H1 (cell line): Measurements from ENCODE around the gene MPRIP. TPM values are rescaled to one million over a fixed set of nuclear protein-coding genes. Genes with fewer than 3 reads are reported as not detected.

Experiments
- CTCF ChIA-PET: fragments of 300-600 bp; sonication (Branson Sonifier 250); formaldehyde crosslinking; loops from one replicate; lab custom pipeline; 2021; ENCODE audit not compliant: partially characterized antibody; lab: Charles Lee
- POLR2A ChIA-PET: fragments of 300-600 bp; sonication (Branson Sonifier 250); formaldehyde crosslinking; loops from one replicate; lab custom pipeline; 2021; ENCODE audit warnings: inconsistent platforms; ENCODE audit not compliant: partially characterized antibody; lab: Charles Lee
- DNase-seq, 2 experiments: peaks; one replicate each; pipeline versions ENCODE4 v3.0.0 to v3.0.0-alpha.2; 2010 to 2022; ENCODE audit warnings: low spot score in 2 of 2, low read depth in 1 of 2, mixed read lengths in 1 of 2
- FAIRE-seq: peaks from 2 replicates; lab custom pipeline; 2011; peaks lifted over from hg19 to GRCh38; lab: Jason Lieb, UNC
- H2AFZ ChIP-seq: 2 replicates; pipeline ENCODE4 v1.8.1; 2012; ENCODE audit warnings: low read length, inconsistent platforms
- H2AK5ac ChIP-seq: 2 replicates; pipeline ENCODE4 v1.6.1; 2013; ENCODE audit warnings: low read depth, low read length
- H2BK120ac ChIP-seq: replicated peaks from 2 replicates; pipeline ENCODE3; 2013; ENCODE audit warnings: low read depth, low read length, inconsistent platforms
- H2BK12ac ChIP-seq: 2 replicates; pipeline ENCODE4 v1.6.1; 2013; ENCODE audit warnings: low read depth, low read length
- H2BK15ac ChIP-seq: 2 replicates; pipeline ENCODE4 v1.6.1; 2013; ENCODE audit warnings: low read length
- H2BK20ac ChIP-seq: 2 replicates; pipeline ENCODE4 v1.6.1; 2013; ENCODE audit warnings: low read length
- H2BK5ac ChIP-seq: 2 replicates; pipeline ENCODE4 v1.6.1; 2013; ENCODE audit warnings: low read depth, low read length
- H3K14ac ChIP-seq: 2 replicates; pipeline ENCODE4 v1.6.1; 2013; ENCODE audit warnings: inconsistent platforms; ENCODE audit not compliant: insufficient read length
- H3K18ac ChIP-seq: 2 replicates; pipeline ENCODE4 v1.6.1; 2013; ENCODE audit warnings: low read length; ENCODE audit errors: extremely low read depth
- H3K23ac ChIP-seq: 2 replicates; pipeline ENCODE4 v1.6.1; 2013; ENCODE audit warnings: inconsistent platforms; ENCODE audit not compliant: insufficient read length
- H3K23me2 ChIP-seq: 2 replicates; pipeline ENCODE4 v1.6.1; 2013; ENCODE audit warnings: low read depth, low read length
- H3K27ac ChIP-seq: 2 replicates; pipeline ENCODE4 v1.6.1; 2011; ENCODE audit warnings: low read depth, low read length, inconsistent platforms
- H3K27me3 ChIP-seq, 4 experiments: replicated peaks in 1 of 4; 1 replicate in 1 of 4; 2 replicates in 3 of 4; pipeline versions ENCODE4 v1.6.1 to v1.8.1; 2011 to 2013; ENCODE audit warnings: low read length in 3 of 4, mild to moderate bottlenecking in 3 of 4, inconsistent platforms in 2 of 4, mixed read lengths in 2 of 4, moderate library complexity in 1 of 4; ENCODE audit not compliant: control insufficient read depth in 3 of 4, insufficient read depth in 3 of 4; ENCODE audit errors: extremely low read depth in 1 of 4
- H3K36me3 ChIP-seq, 4 experiments: 2 replicates each; pipeline versions ENCODE4 v1.6.1 to v1.8.1; 2011 to 2013; ENCODE audit warnings: mild to moderate bottlenecking in 4 of 4, low read length in 3 of 4, moderate library complexity in 2 of 4, control low read depth in 1 of 4, inconsistent platforms in 1 of 4; ENCODE audit not compliant: insufficient read depth in 4 of 4, control insufficient read depth in 2 of 4
- H3K4ac ChIP-seq: replicated peaks from 2 replicates; pipeline ENCODE3; 2013; ENCODE audit warnings: low read length, low read depth, mixed read lengths, inconsistent platforms; ENCODE audit not compliant: insufficient read length
- H3K4me1 ChIP-seq, 4 experiments: replicated peaks in 1 of 4; 1 replicate in 1 of 4; 2 replicates in 3 of 4; pipeline versions ENCODE4 v1.6.1 to v1.8.1; 2011 to 2013; ENCODE audit warnings: low read length in 3 of 4, inconsistent platforms in 2 of 4, mixed read lengths in 1 of 4; ENCODE audit not compliant: insufficient read depth in 4 of 4, control insufficient read depth in 3 of 4
- H3K4me2 ChIP-seq, 2 experiments: 2 replicates each; pipeline versions ENCODE4 v1.6.1 to v1.8.1; 2011 to 2013; ENCODE audit warnings: low read depth in 2 of 2, low read length in 2 of 2, control low read depth in 1 of 2, inconsistent platforms in 1 of 2, mild to moderate bottlenecking in 1 of 2; ENCODE audit not compliant: insufficient read depth in 1 of 2
- H3K4me3 ChIP-seq, 4 experiments: fragments of 200-600, 300-600 bp in 1 of 4; sonication (generic), shearing (Covaris generic), sonication (Bioruptor Twin) in 1 of 4; 2 replicates each; pipeline versions ENCODE4 v1.5.1 to v1.8.1; 2011 to 2016; ENCODE audit warnings: low read length in 4 of 4, low read depth in 3 of 4, control low read depth in 2 of 4, inconsistent platforms in 2 of 4, mild to moderate bottlenecking in 2 of 4, mixed read lengths in 1 of 4, moderate library complexity in 1 of 4; ENCODE audit not compliant: insufficient read depth in 2 of 4; ENCODE audit errors: extremely low read depth in 1 of 4
- H3K56ac ChIP-seq: replicated peaks from 2 replicates; pipeline ENCODE3; 2013; ENCODE audit warnings: low read depth, mild to moderate bottlenecking, mixed read lengths, low read length, inconsistent platforms; ENCODE audit not compliant: insufficient read length
- H3K79me1 ChIP-seq: 2 replicates; pipeline ENCODE4 v1.6.1; 2013; ENCODE audit warnings: low read depth, low read length, control low read depth
- H3K79me2 ChIP-seq, 2 experiments: 2 replicates each; pipeline versions ENCODE4 v1.6.1 to v1.8.1; 2012 to 2013; ENCODE audit warnings: low read length in 2 of 2, mild to moderate bottlenecking in 2 of 2, inconsistent platforms in 1 of 2; ENCODE audit not compliant: insufficient read depth in 2 of 2, control insufficient read depth in 1 of 2
- H3K9ac ChIP-seq, 4 experiments: replicated peaks in 1 of 4; 1 replicate in 1 of 4; 2 replicates in 3 of 4; pipeline versions ENCODE4 v1.6.1 to v1.8.1; 2011 to 2013; ENCODE audit warnings: low read depth in 3 of 4, low read length in 3 of 4, control low read depth in 2 of 4, mild to moderate bottlenecking in 2 of 4, moderate library complexity in 2 of 4, inconsistent platforms in 1 of 4; ENCODE audit errors: extremely low read depth in 1 of 4
- H3K9me3 ChIP-seq, 2 experiments: 2 replicates each; pipeline versions ENCODE4 v1.6.1 to v1.8.1; 2012 to 2013; ENCODE audit warnings: mild to moderate bottlenecking in 2 of 2, moderate library complexity in 2 of 2, control low read depth in 1 of 2, inconsistent platforms in 1 of 2, low read depth in 1 of 2, low read length in 1 of 2, mixed read lengths in 1 of 2; ENCODE audit not compliant: insufficient read depth in 2 of 2
- H4K20me1 ChIP-seq, 2 experiments: replicated peaks in 1 of 2; 2 replicates each; pipeline versions ENCODE3 to v1.8.1; 2011 to 2013; ENCODE audit warnings: inconsistent platforms in 2 of 2, low read length in 2 of 2, mild to moderate bottlenecking in 1 of 2; ENCODE audit not compliant: insufficient read depth in 2 of 2, control insufficient read depth in 1 of 2
- H4K5ac ChIP-seq: 2 replicates; pipeline ENCODE4 v1.6.1; 2013; ENCODE audit warnings: low read length, low read depth, mixed read lengths, inconsistent platforms; ENCODE audit not compliant: insufficient read length
- H4K8ac ChIP-seq: 2 replicates; pipeline ENCODE4 v1.8.0; 2013; ENCODE audit warnings: mild to moderate bottlenecking, moderate library complexity, low read length, inconsistent platforms; ENCODE audit not compliant: insufficient read depth; ENCODE audit errors: extremely low read depth
- H4K91ac ChIP-seq: replicated peaks from 2 replicates; pipeline ENCODE3; 2013; ENCODE audit warnings: low read length, mixed read lengths, inconsistent platforms; ENCODE audit not compliant: insufficient read length
- NRF1 ChIP-seq: IDR thresholded peaks from 2 replicates; pipeline ENCODE4 v1.6.1; 2011; ENCODE audit warnings: mild to moderate bottlenecking, low read depth, low read length, improper control_type of control experiment
- RAD21 ChIP-seq, 2 experiments: IDR thresholded peaks in 1 of 2; conservative IDR thresholded peaks in 1 of 2; 2 replicates each; pipeline ENCODE4 v1.6.1; 2011; ENCODE audit warnings: low read depth in 2 of 2, low read length in 2 of 2, improper control_type of control experiment in 1 of 2, inconsistent platforms in 1 of 2, mild to moderate bottlenecking in 1 of 2, moderate library complexity in 1 of 2
- WGBS, 2 experiments: shearing (Covaris generic) in 1 of 2; methylation state at CpG; one replicate each; pipeline versions ENCODE4 v1.1.6 to v1.1.7; 2013 to 2015; ENCODE audit warnings: low lambda C conversion rate in 2 of 2, mixed read lengths in 2 of 2, inconsistent platforms in 1 of 2, low coverage in 1 of 2, missing lambda C conversion rate in 1 of 2; ENCODE audit not compliant: insufficient replicate concordance in 2 of 2, insufficient coverage in 1 of 2, insufficient read length in 1 of 2; ENCODE audit errors: extremely low coverage in 1 of 2, missing lambda C conversion rate in 1 of 2; 5-methylcytosine and 5-hydroxymethylcytosine counted together
- polyA plus RNA-seq, 7 experiments: library from polyadenylated mRNA; depleted of rRNA in 3 of 7; stranded (reverse) in 5 of 7; unstranded in 2 of 7; fragments of >200 nt in 5 of 7; fragments of 200-250 nt in 2 of 7; gene quantifications; 1 replicate in 5 of 7; 2 replicates in 1 of 7; 4 replicates in 1 of 7; pipeline versions ENCODE4 v1.2.1 to v1.2.3, GENCODE V29; 2011 to 2013; ENCODE audit warnings: missing spikeins in 2 of 7, mixed read lengths in 2 of 7
- total RNA-seq: library from RNA; stranded (reverse); fragmentation: NEBNext Ultra II Directional; extraction: Animal tissue kit (Norgen Biotek cat#: 25700); gene quantifications from 2 replicates; pipeline ENCODE4 v1.2.1, GENCODE V29; 2021
- TF ChIP-seq, protein P1 (sequence below), 3 experiments: IDR thresholded peaks; 1 replicate in 2 of 3; 2 replicates in 1 of 3; pipeline versions ENCODE4 v1.5.1 to v1.6.1; 2011; ENCODE audit warnings: low read length in 3 of 3, mild to moderate bottlenecking in 3 of 3, inconsistent platforms in 2 of 3, low read depth in 1 of 3, moderate library complexity in 1 of 3; ENCODE audit not compliant: insufficient read depth in 1 of 3; ENCODE audit errors: control extremely low read depth in 1 of 3

The MPRIP gene
- total and polyA plus RNA-seq, 2 of the 8 experiments (the other 6 are each of a cell fraction or from before 2014, with no cell fraction given), result 48.6 to 146 TPM

DNA sequence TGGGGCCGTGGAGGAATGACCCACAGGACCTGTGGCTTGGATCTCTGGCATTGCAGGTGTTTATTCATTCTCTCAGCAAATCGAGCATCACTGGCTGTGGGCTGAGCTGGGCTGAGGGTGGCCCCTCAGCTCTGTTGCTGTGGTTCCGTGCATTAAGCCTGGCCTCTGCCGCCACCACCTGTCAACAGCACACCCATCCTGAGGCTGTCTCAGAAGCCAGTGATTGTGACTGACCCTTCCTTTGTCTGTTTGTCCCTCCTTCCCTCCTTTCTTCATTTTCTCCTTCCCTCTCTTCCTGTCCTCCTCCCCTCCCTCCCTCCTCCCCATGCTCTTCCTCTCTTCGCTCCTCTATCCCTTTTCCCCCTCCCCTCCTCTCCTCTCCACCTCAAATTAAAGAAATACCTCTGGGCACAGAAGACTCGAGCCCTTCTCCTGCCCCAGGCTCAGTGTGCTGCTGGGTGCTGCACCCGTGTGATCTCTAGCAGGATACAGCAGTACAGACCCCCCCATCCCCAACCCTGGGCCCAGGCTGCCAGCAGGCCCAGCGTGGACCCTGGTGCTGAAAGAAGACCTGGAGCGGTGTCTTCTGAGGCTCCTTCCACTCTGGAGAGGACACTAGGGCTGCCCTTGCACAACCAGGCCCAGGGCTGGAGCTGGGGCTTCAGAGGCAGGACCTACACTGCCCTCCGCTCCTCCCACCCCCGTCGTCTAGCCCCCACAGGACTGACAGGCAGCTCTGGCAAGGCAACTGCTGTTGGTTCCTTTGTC lies 88.0 kb downstream of the MPRIP start:
- H3K27me3 ChIP-seq, result no peaks in the 10 kb centered on the region
- ChIA-PET POLR2A (no interaction called here), CTCF (interaction anchor here (0.6 to 12.6 kb wide), 14 partner anchors 10 to 774 kb away, joined by 3 to 117 read pairs (median 4); no protein-coding TSS in a partner anchor)
- no peak overlapping the region for H3K56ac ChIP-seq
- WGBS, 2 experiments, result 79 to 100% methylated on average over 1 to 12 of the region's 12 CpGs
- no peak overlapping the region for H3K27ac ChIP-seq
- no peak overlapping the region for H2BK120ac ChIP-seq
- H2BK5ac ChIP-seq, result 0 out of 2 replicates have a peak overlapping the region, but pooled peaks have one; percentile 35
- peaks cover 13% of the 10 kb centered on the region for H3K79me1 ChIP-seq
- no peak overlapping the region for H2BK12ac ChIP-seq
- no peak overlapping the region for H4K5ac ChIP-seq
- no peak overlapping the region for H3K14ac ChIP-seq
- no peak overlapping the region for H3K4me3 ChIP-seq
- H4K91ac ChIP-seq, result no peak overlapping the region
- H3K23ac ChIP-seq, result no peak overlapping the region
- H3K23me2 ChIP-seq, result no peaks in the 10 kb centered on the region
- TF ChIP-seq RAD21 (IDR thresholded peaks at IDR 0.05 in 1 of 2, conservative IDR thresholded peaks at IDR 0.05 in 1 of 2; ENCODE audit: low read depth in 2 of 2, low read length in 2 of 2), result peak; percentile 57 to 60
- TF ChIP-seq, protein P1, sequence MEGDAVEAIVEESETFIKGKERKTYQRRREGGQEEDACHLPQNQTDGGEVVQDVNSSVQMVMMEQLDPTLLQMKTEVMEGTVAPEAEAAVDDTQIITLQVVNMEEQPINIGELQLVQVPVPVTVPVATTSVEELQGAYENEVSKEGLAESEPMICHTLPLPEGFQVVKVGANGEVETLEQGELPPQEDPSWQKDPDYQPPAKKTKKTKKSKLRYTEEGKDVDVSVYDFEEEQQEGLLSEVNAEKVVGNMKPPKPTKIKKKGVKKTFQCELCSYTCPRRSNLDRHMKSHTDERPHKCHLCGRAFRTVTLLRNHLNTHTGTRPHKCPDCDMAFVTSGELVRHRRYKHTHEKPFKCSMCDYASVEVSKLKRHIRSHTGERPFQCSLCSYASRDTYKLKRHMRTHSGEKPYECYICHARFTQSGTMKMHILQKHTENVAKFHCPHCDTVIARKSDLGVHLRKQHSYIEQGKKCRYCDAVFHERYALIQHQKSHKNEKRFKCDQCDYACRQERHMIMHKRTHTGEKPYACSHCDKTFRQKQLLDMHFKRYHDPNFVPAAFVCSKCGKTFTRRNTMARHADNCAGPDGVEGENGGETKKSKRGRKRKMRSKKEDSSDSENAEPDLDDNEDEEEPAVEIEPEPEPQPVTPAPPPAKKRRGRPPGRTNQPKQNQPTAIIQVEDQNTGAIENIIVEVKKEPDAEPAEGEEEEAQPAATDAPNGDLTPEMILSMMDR (IDR thresholded peaks at IDR 0.05; ENCODE audit: control extremely low read depth in 1 of 3, insufficient read depth in 1 of 3, low read depth in 1 of 3, low read length in 3 of 3), result peak; percentile 17 to 28 (median 22); a peak in 3 of 4 replicates
- no peak for TF ChIP-seq NRF1
- H4K8ac ChIP-seq, result no peak overlapping the region
- H3K4ac ChIP-seq, result no peak overlapping the region
- H3K18ac ChIP-seq, result no peak overlapping the region
- FAIRE-seq (no peak), DNase-seq (no peak)
- peaks cover 0 to 6% (median 2%) of the 10 kb centered on the region in 4 experiments; a peak in 3 of 7 replicates for H3K4me1 ChIP-seq
- H3K9ac ChIP-seq, result no peak overlapping the region
- no peaks in the 10 kb centered on the region; a peak in 2 of 8 replicates for H3K36me3 ChIP-seq
- no peak overlapping the region for H2AK5ac ChIP-seq
- no peak overlapping the region for H2BK15ac ChIP-seq
- peaks cover 0 to 2% of the 10 kb centered on the region in 2 experiments; a peak in 1 of 4 replicates for H3K79me2 ChIP-seq
- no peak overlapping the region for H2BK20ac ChIP-seq
- no peak overlapping the region for H3K4me2 ChIP-seq
- H4K20me1 ChIP-seq, result peaks cover 8 to 10% of the 10 kb centered on the region in 2 experiments
- H3K9me3 ChIP-seq, result no peaks in the 10 kb centered on the region
- no peak overlapping the region for H2AFZ ChIP-seq
